Keratinocyte (primary cell): ENCODE data around the gene PPP1R12C. TPM values are rescaled to one million over a fixed set of nuclear protein-coding genes. Genes with fewer than 3 reads are reported as not detected.

Experiments used
- DNase-seq: peaks from one replicate; pipeline ENCODE4 v3.0.0-alpha.2; 2011; ENCODE audit warnings: low read depth, missing footprints, low spot score
- FAIRE-seq: peaks from 2 replicates; lab custom pipeline; 2011; peaks lifted over from hg19 to GRCh38; lab: Jason Lieb, UNC
- H2AFZ ChIP-seq: 2 replicates; pipeline ENCODE4 v1.6.0; 2012; ENCODE audit warnings: low read length, control low read depth, inconsistent platforms; ENCODE audit not compliant: control insufficient read depth
- H3K27ac ChIP-seq: 2 replicates; pipeline ENCODE4 v1.5.1; 2011; ENCODE audit warnings: low read length; ENCODE audit not compliant: control insufficient read depth, insufficient read depth
- H3K27me3 ChIP-seq: 3 replicates; pipeline ENCODE4 v1.6.0; 2011; ENCODE audit warnings: low read length; ENCODE audit not compliant: control insufficient read depth, insufficient read depth; ENCODE audit errors: extremely low read depth
- H3K36me3 ChIP-seq, 2 experiments: 2 replicates in 1 of 2; 3 replicates in 1 of 2; pipeline ENCODE4 v1.5.1; 2011; ENCODE audit warnings: low read length in 2 of 2, mild to moderate bottlenecking in 1 of 2; ENCODE audit not compliant: control insufficient read depth in 2 of 2, insufficient read depth in 2 of 2; ENCODE audit errors: extremely low read depth in 1 of 2
- H3K4me1 ChIP-seq: 3 replicates; pipeline ENCODE4 v1.5.1; 2011; ENCODE audit warnings: low read length; ENCODE audit not compliant: control insufficient read depth, insufficient read depth; ENCODE audit errors: extremely low read depth
- H3K4me2 ChIP-seq: 3 replicates; pipeline ENCODE4 v1.6.0; 2011; ENCODE audit warnings: low read depth, low read length; ENCODE audit not compliant: control insufficient read depth, insufficient read depth; ENCODE audit errors: extremely low read depth
- H3K4me3 ChIP-seq, 3 experiments: fragments of 200-600 bp in 1 of 3; sonication (generic) in 1 of 3; 2 replicates in 2 of 3; 3 replicates in 1 of 3; pipeline ENCODE4 v1.5.1; 2011 to 2016; ENCODE audit warnings: low read length in 3 of 3, mild to moderate bottlenecking in 3 of 3, control low read depth in 2 of 3, inconsistent platforms in 1 of 3, low read depth in 1 of 3, mixed read lengths in 1 of 3, mixed run types in 1 of 3, moderate library complexity in 1 of 3; ENCODE audit not compliant: control insufficient read depth in 2 of 3, insufficient read depth in 2 of 3; ENCODE audit errors: extremely low read depth in 1 of 3
- H3K79me2 ChIP-seq: 2 replicates; pipeline ENCODE4 v1.6.0; 2012; ENCODE audit warnings: low read length; ENCODE audit not compliant: control insufficient read depth, insufficient read depth
- H3K9ac ChIP-seq: 3 replicates; pipeline ENCODE4 v1.6.0; 2011; ENCODE audit warnings: low read length; ENCODE audit not compliant: control insufficient read depth, insufficient read depth; ENCODE audit errors: extremely low read depth
- H3K9me1 ChIP-seq: 3 replicates; pipeline ENCODE4 v1.6.0; 2011; ENCODE audit warnings: low read length; ENCODE audit not compliant: control insufficient read depth, insufficient read depth; ENCODE audit errors: extremely low read depth
- H3K9me3 ChIP-seq: 2 replicates; pipeline ENCODE4 v1.5.1; 2012; ENCODE audit warnings: low read depth, low read length; ENCODE audit not compliant: control insufficient read depth
- H4K20me1 ChIP-seq: 3 replicates; pipeline ENCODE4 v1.6.0; 2011; ENCODE audit warnings: low read length; ENCODE audit not compliant: control insufficient read depth, insufficient read depth; ENCODE audit errors: extremely low read depth
- EZH2 ChIP-seq: IDR thresholded peaks from one replicate; pipeline ENCODE4 v1.6.1; 2012; ENCODE audit warnings: inconsistent platforms, mild to moderate bottlenecking, low read length, moderate library complexity
- dilution Hi-C: fragments of 300-500 bp; cut with MboI; formaldehyde crosslinking; loops from one replicate; pipeline ENCODE4 v1.7.0; 2020; ENCODE audit warnings: low sequenced_read_pairs; ENCODE audit not compliant: extremely low pct_ligation_motif_present
- polyA plus RNA-seq, 5 experiments: library from polyadenylated mRNA; depleted of rRNA in 3 of 5; stranded (reverse) in 3 of 5; stranded (forward) in 1 of 5; unstranded in 1 of 5; fragments of >200 nt; gene quantifications; 1 replicate in 1 of 5; 2 replicates in 3 of 5; 3 replicates in 1 of 5; pipeline versions ENCODE4 v1.2.1 to v1.2.3, GENCODE V29; 2011 to 2012; ENCODE audit warnings: missing spikeins in 2 of 5, low read depth in 1 of 5, low replicate concordance in 1 of 5
- TF ChIP-seq, protein P1 (sequence below), 3 experiments: IDR thresholded peaks in 1 of 3; conservative IDR thresholded peaks in 1 of 3; optimal IDR thresholded peaks in 1 of 3; 2 replicates in 2 of 3; 3 replicates in 1 of 3; pipeline versions ENCODE3 to v1.5.1; 2011; ENCODE audit warnings: low read length in 3 of 3, mild to moderate bottlenecking in 3 of 3, moderate library complexity in 2 of 3, control low read depth in 1 of 3, inconsistent platforms in 1 of 3; ENCODE audit not compliant: insufficient read depth in 2 of 3; ENCODE audit errors: extremely low read depth in 1 of 3

The PPP1R12C gene
- polyA plus RNA-seq, 1 donor (not counting 4 experiments of a cell fraction or from before 2014, with no cell fraction given), result 24.7 TPM

DNA sequence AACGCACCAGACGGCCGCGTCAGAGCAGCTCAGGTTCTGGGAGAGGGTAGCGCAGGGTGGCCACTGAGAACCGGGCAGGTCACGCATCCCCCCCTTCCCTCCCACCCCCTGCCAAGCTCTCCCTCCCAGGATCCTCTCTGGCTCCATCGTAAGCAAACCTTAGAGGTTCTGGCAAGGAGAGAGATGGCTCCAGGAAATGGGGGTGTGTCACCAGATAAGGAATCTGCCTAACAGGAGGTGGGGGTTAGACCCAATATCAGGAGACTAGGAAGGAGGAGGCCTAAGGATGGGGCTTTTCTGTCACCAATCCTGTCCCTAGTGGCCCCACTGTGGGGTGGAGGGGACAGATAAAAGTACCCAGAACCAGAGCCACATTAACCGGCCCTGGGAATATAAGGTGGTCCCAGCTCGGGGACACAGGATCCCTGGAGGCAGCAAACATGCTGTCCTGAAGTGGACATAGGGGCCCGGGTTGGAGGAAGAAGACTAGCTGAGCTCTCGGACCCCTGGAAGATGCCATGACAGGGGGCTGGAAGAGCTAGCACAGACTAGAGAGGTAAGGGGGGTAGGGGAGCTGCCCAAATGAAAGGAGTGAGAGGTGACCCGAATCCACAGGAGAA, 1.9 kb downstream of the PPP1R12C start:
- FAIRE-seq (no peak), DNase-seq (no peak)
- Histone ChIP-seq H4K20me1 (peaks cover 9% of the 10 kb centered on the region), H3K4me2 (peak overlapping the region; percentile 81), H3K9me3 (no peaks in the 10 kb centered on the region), H3K79me2 (peaks cover 57% of the 10 kb centered on the region), H3K4me1 (peaks cover 11% of the 10 kb centered on the region), H3K9me1 (no peaks in the 10 kb centered on the region), H2AFZ (no peak overlapping the region), H3K27me3 (no peaks in the 10 kb centered on the region), H3K4me3 (peak overlapping the region; percentile 82 to 83 (median 82)), H3K36me3 (peaks cover 0 to 5% of the 10 kb centered on the region in 2 experiments), H3K9ac (peak overlapping the region; percentile 84), H3K27ac (no peak overlapping the region)
- TF ChIP-seq EZH2, result no peak
- TF ChIP-seq, protein P1, sequence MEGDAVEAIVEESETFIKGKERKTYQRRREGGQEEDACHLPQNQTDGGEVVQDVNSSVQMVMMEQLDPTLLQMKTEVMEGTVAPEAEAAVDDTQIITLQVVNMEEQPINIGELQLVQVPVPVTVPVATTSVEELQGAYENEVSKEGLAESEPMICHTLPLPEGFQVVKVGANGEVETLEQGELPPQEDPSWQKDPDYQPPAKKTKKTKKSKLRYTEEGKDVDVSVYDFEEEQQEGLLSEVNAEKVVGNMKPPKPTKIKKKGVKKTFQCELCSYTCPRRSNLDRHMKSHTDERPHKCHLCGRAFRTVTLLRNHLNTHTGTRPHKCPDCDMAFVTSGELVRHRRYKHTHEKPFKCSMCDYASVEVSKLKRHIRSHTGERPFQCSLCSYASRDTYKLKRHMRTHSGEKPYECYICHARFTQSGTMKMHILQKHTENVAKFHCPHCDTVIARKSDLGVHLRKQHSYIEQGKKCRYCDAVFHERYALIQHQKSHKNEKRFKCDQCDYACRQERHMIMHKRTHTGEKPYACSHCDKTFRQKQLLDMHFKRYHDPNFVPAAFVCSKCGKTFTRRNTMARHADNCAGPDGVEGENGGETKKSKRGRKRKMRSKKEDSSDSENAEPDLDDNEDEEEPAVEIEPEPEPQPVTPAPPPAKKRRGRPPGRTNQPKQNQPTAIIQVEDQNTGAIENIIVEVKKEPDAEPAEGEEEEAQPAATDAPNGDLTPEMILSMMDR (optimal IDR thresholded peaks at IDR 0.05 in 1 of 3, IDR thresholded peaks at IDR 0.05 in 1 of 3, conservative IDR thresholded peaks at IDR 0.05 in 1 of 3; ENCODE audit: extremely low read depth in 1 of 3, insufficient read depth in 2 of 3, low read length in 3 of 3), result no peak
- dilution Hi-C loops, result no loop called here

DNA sequence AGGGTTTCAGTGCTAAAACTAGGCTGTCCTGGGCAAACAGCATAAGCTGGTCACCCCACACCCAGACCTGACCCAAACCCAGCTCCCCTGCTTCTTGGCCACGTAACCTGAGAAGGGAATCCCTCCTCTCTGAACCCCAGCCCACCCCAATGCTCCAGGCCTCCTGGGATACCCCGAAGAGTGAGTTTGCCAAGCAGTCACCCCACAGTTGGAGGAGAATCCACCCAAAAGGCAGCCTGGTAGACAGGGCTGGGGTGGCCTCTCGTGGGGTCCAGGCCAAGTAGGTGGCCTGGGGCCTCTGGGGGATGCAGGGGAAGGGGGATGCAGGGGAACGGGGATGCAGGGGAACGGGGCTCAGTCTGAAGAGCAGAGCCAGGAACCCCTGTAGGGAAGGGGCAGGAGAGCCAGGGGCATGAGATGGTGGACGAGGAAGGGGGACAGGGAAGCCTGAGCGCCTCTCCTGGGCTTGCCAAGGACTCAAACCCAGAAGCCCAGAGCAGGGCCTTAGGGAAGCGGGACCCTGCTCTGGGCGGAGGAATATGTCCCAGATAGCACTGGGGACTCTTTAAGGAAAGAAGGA, 2.8 kb downstream of the PPP1R12C start:
- Histone ChIP-seq H3K79me2 (peaks cover 63% of the 10 kb centered on the region), H3K36me3 (peaks cover 8 to 10% of the 10 kb centered on the region in 2 experiments), H3K9me3 (no peaks in the 10 kb centered on the region), H3K4me2 (no peak overlapping the region), H4K20me1 (peaks cover 9% of the 10 kb centered on the region), H3K27ac (no peak overlapping the region), H3K27me3 (no peaks in the 10 kb centered on the region), H3K4me1 (peaks cover 11% of the 10 kb centered on the region), H3K9me1 (no peaks in the 10 kb centered on the region), H2AFZ (no peak overlapping the region), H3K9ac (no peak overlapping the region), H3K4me3 (no peak overlapping the region)
- dilution Hi-C loops, result no loop called here
- TF ChIP-seq EZH2, result no peak
- TF ChIP-seq, protein P1 (optimal IDR thresholded peaks at IDR 0.05 in 1 of 3, IDR thresholded peaks at IDR 0.05 in 1 of 3, conservative IDR thresholded peaks at IDR 0.05 in 1 of 3; ENCODE audit: extremely low read depth in 1 of 3, insufficient read depth in 2 of 3, low read length in 3 of 3), result no peak
- FAIRE-seq (no peak), DNase-seq (no peak)
